HL-60 (cell line): ENCODE measurements around the gene E2F4.

Source experiments
- CTCF ChIP-seq: IDR thresholded peaks from one replicate; pipeline ENCODE4 v1.5.1; 2011; ENCODE audit warnings: low read length, control low read depth, inconsistent platforms; ENCODE audit not compliant: insufficient read depth
- GABPA ChIP-seq: IDR thresholded peaks from 2 replicates; pipeline ENCODE4 v1.6.1; 2012; ENCODE audit warnings: low read depth
- POLR2AphosphoS5 ChIP-seq: IDR thresholded peaks from 2 replicates; pipeline ENCODE4 v1.6.1; 2012; ENCODE audit warnings: low read depth

- TF ChIP-seq POLR2AphosphoS5 (no peak), CTCF (no peak), GABPA (no peak)
Observed at GRCh38 chr16:67148221-67148620, 43.7 kb upstream of the E2F4 start.
